Caco-2 (cell line): ENCODE results near the gene CHST9. TPM values are rescaled to one million over a fixed set of nuclear protein-coding genes. Genes with fewer than 3 reads are reported as not detected.

Experiments
- BruUV-seq: library from RNA; stranded (reverse); fragments of 400-500 nt; replicated peaks from 2 replicates; lab custom pipeline; 2021; lab: Mats Ljungman, UMichigan
- CTCF ChIA-PET: fragments of 300-600 bp; sonication (Branson Sonifier 250); formaldehyde crosslinking; loops from one replicate; lab custom pipeline; 2022; ENCODE audit warnings: antibody characterized with exemption; lab: Charles Lee
- POLR2A ChIA-PET: fragments of 300-600 bp; sonication (Branson Sonifier 250); formaldehyde crosslinking; loops from one replicate; lab custom pipeline; 2022; ENCODE audit warnings: antibody characterized with exemption; lab: Charles Lee
- DNase-seq, 2 experiments: peaks; one replicate each; pipeline versions ENCODE4 v3.0.0 to v3.0.0-alpha.2; 2020 to 2022
- H3K27me3 ChIP-seq: replicated peaks from 2 replicates; pipeline ENCODE4 v1.6.0; 2011; ENCODE audit warnings: low read length; ENCODE audit not compliant: control insufficient read depth, insufficient read depth
- H3K36me3 ChIP-seq: 2 replicates; pipeline ENCODE4 v1.5.1; 2011; ENCODE audit warnings: low read length; ENCODE audit not compliant: control insufficient read depth, insufficient read depth
- H3K4me1 ChIP-seq: fragments of 250-450 bp; sonication (Bioruptor Pico); 2 replicates; pipeline ENCODE4 v1.5.1; 2020; ENCODE audit warnings: mild to moderate bottlenecking
- H3K4me3 ChIP-seq: 2 replicates; pipeline ENCODE4 v1.5.1; 2011; ENCODE audit warnings: low read depth, mild to moderate bottlenecking, control low read depth, low read length
- H3K9me3 ChIP-seq: fragments of 250-450 bp; sonication (Bioruptor Pico); 2 replicates; pipeline ENCODE4 v1.5.1; 2020; ENCODE audit warnings: mild to moderate bottlenecking, moderate library complexity
- H3K27ac Mint-ChIP-seq: one replicate; pipeline ENCODE4 v1.8.0; 2022; ENCODE audit warnings: mixed read lengths; ENCODE audit not compliant: unreplicated experiment
- H3K27me3 Mint-ChIP-seq: one replicate; pipeline ENCODE4 v1.8.0; 2022; ENCODE audit warnings: mixed read lengths; ENCODE audit not compliant: insufficient read depth, unreplicated experiment
- H3K36me3 Mint-ChIP-seq: one replicate; pipeline ENCODE4 v1.8.0; 2022; ENCODE audit warnings: mild to moderate bottlenecking, mixed read lengths; ENCODE audit not compliant: insufficient read depth, unreplicated experiment
- H3K4me1 Mint-ChIP-seq: one replicate; pipeline ENCODE4 v1.8.0; 2022; ENCODE audit warnings: low read depth, mixed read lengths; ENCODE audit not compliant: unreplicated experiment
- H3K4me3 Mint-ChIP-seq: one replicate; pipeline ENCODE4 v1.8.0; 2022; ENCODE audit warnings: mild to moderate bottlenecking, moderate library complexity, mixed read lengths; ENCODE audit not compliant: unreplicated experiment
- H3K9me3 Mint-ChIP-seq: one replicate; pipeline ENCODE4 v1.8.0; 2022; ENCODE audit warnings: mixed read lengths; ENCODE audit not compliant: unreplicated experiment
- CTCF ChIP-seq, 2 experiments: fragments of 200-600 bp in 1 of 2; IDR thresholded peaks; 1 replicate in 1 of 2; 2 replicates in 1 of 2; pipeline versions ENCODE4 v1.5.1 to v1.8.0; 2011 to 2022; ENCODE audit warnings: antibody characterized with exemption in 1 of 2, control low read depth in 1 of 2, inconsistent platforms in 1 of 2, low read depth in 1 of 2, low read length in 1 of 2, mild to moderate bottlenecking in 1 of 2, moderate library complexity in 1 of 2; ENCODE audit not compliant: insufficient read depth in 1 of 2, severe bottlenecking in 1 of 2, unreplicated experiment in 1 of 2
- intact Hi-C: fragments of 100-400 bp; cut with micrococcal nuclease; formaldehyde crosslinking; loops from one replicate; pipeline ENCODE4 v1.10.0; 2022; ENCODE audit not compliant: unreplicated experiment
- total RNA-seq: library from RNA; stranded (reverse); gene quantifications from 2 replicates; pipeline ENCODE4 v1.2.3, GENCODE V29; 2022

CHST9 gene
- total RNA-seq, 1 experiment from 2014 or later, result 26.5 TPM

GRCh38 chr18:26940744-26941398 is 244.2 kb downstream of the CHST9 start:
- intact Hi-C loops, result no loop called here
- TF ChIP-seq CTCF (IDR thresholded peaks at IDR 0.05; ENCODE audit: insufficient read depth in 1 of 2, low read depth in 1 of 2, low read length in 1 of 2, severe bottlenecking in 1 of 2, unreplicated experiment in 1 of 2), result no peak
- ChIA-PET CTCF (no interaction called here), POLR2A (no interaction called here)
- Mint-ChIP-seq H3K27me3 (no peaks in the 10 kb centered on the region), H3K27ac (no peak overlapping the region), H3K36me3 (peaks cover 6% of the 10 kb centered on the region), H3K9me3 (no peaks in the 10 kb centered on the region), H3K4me1 (no peaks in the 10 kb centered on the region), H3K4me3 (no peak overlapping the region)
- H3K36me3 ChIP-seq, result no peaks in the 10 kb centered on the region
- H3K4me1 ChIP-seq, result no peaks in the 10 kb centered on the region
- DNase-seq, result no peak
- H3K27me3 ChIP-seq, result no peaks in the 10 kb centered on the region
- H3K4me3 ChIP-seq, result no peak overlapping the region
- no TSS peak for BruUV-seq
- no peaks in the 10 kb centered on the region for H3K9me3 ChIP-seq

GRCh38 chr18:26931659-26932058 is 253.4 kb downstream of the CHST9 start:
- ChIA-PET CTCF (no interaction called here), POLR2A (no interaction called here)
- H3K36me3 Mint-ChIP-seq, result no peaks in the 10 kb centered on the region
- no peaks in the 10 kb centered on the region for H3K27me3 Mint-ChIP-seq
- Histone ChIP-seq H3K27me3 (no peaks in the 10 kb centered on the region), H3K4me3 (no peak overlapping the region), H3K4me1 (no peaks in the 10 kb centered on the region), H3K9me3 (no peaks in the 10 kb centered on the region), H3K36me3 (no peaks in the 10 kb centered on the region)
- intact Hi-C loops, result no loop called here
- H3K4me1 Mint-ChIP-seq, result no peaks in the 10 kb centered on the region
- H3K9me3 Mint-ChIP-seq, result no peaks in the 10 kb centered on the region
- BruUV-seq, result no TSS peak
- no peak for DNase-seq
- no peak overlapping the region for H3K27ac Mint-ChIP-seq
- no peak overlapping the region for H3K4me3 Mint-ChIP-seq
- TF ChIP-seq CTCF (IDR thresholded peaks at IDR 0.05; ENCODE audit: insufficient read depth in 1 of 2, low read depth in 1 of 2, low read length in 1 of 2, severe bottlenecking in 1 of 2, unreplicated experiment in 1 of 2), result no peak

- intact Hi-C loops, result no loop called here
- DNase-seq, result no peak
- BruUV-seq, result no TSS peak
- H3K36me3 ChIP-seq, result no peaks in the 10 kb centered on the region
- H3K4me1 Mint-ChIP-seq, result no peaks in the 10 kb centered on the region
- no peaks in the 10 kb centered on the region for H3K27me3 ChIP-seq
- H3K27ac Mint-ChIP-seq, result no peak overlapping the region
- no peaks in the 10 kb centered on the region for H3K36me3 Mint-ChIP-seq
- no peak for TF ChIP-seq CTCF (IDR thresholded peaks at IDR 0.05; ENCODE audit: insufficient read depth in 1 of 2, low read depth in 1 of 2, low read length in 1 of 2, severe bottlenecking in 1 of 2, unreplicated experiment in 1 of 2)
- H3K27me3 Mint-ChIP-seq, result no peaks in the 10 kb centered on the region
- H3K9me3 Mint-ChIP-seq, result no peaks in the 10 kb centered on the region
- no peaks in the 10 kb centered on the region for H3K9me3 ChIP-seq
- no peaks in the 10 kb centered on the region for H3K4me1 ChIP-seq
- POLR2A ChIA-PET, result no interaction called here
- CTCF ChIA-PET, result no interaction called here
- H3K4me3 Mint-ChIP-seq, result no peak overlapping the region
- no peak overlapping the region for H3K4me3 ChIP-seq
Observed at GRCh38 chr18:26930630-26931029, 254.5 kb downstream of the CHST9 start.
